Endothelial cell of umbilical vein (primary cell): Measurements from ENCODE around the gene CIPC.

ENCODE experiments used
- CTCF ChIP-seq, 2 donors: IDR thresholded peaks; 1 replicate in 1 of 2; 2 replicates in 1 of 2; pipeline ENCODE4 v1.5.1; 2011; ENCODE audit warnings: low read length in 2 of 2, mild to moderate bottlenecking in 2 of 2, moderate library complexity in 2 of 2, control low read depth in 1 of 2, inconsistent platforms in 1 of 2, low read depth in 1 of 2; ENCODE audit not compliant: insufficient read depth in 1 of 2; ENCODE audit errors: extremely low read depth in 1 of 2
- EZH2 ChIP-seq: IDR thresholded peaks from 2 replicates; pipeline ENCODE4 v1.6.1; 2012; ENCODE audit warnings: borderline replicate concordance, low read depth, mild to moderate bottlenecking, moderate library complexity, low read length, inconsistent platforms; ENCODE audit not compliant: severe bottlenecking
- POLR2A ChIP-seq: IDR thresholded peaks from 2 replicates; pipeline ENCODE4 v1.6.1; 2012; ENCODE audit warnings: low read depth, mild to moderate bottlenecking, control low read depth, low read length
- POLR2AphosphoS5 ChIP-seq: IDR thresholded peaks from 2 replicates; pipeline ENCODE4 v1.6.1; 2012; ENCODE audit warnings: low read depth, mild to moderate bottlenecking, control low read depth, low read length, moderate library complexity; ENCODE audit not compliant: insufficient read depth

DNA sequence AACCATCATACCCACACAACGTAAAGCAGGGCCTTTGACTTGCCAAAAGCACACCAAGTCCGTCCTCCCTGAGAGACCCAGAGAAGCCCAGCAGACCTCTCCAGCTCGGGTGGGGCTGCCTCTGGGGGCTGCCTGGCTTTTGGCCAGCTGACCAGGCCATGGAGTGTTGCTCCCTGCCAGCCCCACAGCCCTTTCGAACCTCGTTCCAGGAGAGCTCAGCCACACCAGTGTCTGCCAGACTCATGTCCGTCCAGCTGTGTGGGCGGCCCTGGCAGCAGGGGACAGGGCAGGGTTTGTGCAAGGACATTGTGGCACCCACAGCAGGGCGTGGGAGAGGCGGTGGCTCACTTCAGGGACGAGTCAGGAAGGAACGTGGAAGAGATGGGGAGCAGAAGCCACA is 46.9 kb upstream of the CIPC start:
- TF ChIP-seq POLR2AphosphoS5 (no peak), CTCF (IDR thresholded peaks at IDR 0.05; ENCODE audit: extremely low read depth in 1 of 2, insufficient read depth in 1 of 2, low read depth in 1 of 2, low read length in 2 of 2) (no peak), POLR2A (no peak), EZH2 (no peak)
